Measurements from ENCODE around the gene PRKACG. TPM values are rescaled to one million over a fixed set of nuclear protein-coding genes. Genes with fewer than 3 reads are reported as not detected.

Gene PRKACG
- total and polyA plus RNA-seq, 2 of the 8 experiments (the other 6 are each of a cell fraction or from before 2014, with no cell fraction given) = not detected

DNA sequence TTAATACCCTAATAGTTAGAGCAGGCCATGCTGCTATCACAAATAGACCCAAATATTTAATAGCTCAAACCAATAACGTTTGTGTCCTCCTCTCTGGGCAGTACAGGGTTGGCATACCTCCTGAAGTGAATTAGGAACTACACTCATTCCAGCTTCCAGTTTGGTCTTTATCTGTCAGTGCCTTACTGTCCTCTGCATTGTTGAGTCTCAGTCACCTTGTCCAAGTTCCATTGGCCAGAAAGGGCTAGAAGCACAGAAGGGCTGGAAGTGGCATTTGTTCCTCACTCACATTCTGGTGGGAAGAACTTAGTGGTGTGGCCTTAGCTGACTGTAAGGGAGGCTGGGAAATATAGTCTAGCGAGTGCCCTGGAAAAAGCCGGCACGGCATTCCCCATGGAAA, 32.8 kb upstream of the PRKACG start (continued):
- TF ChIP-seq CTBP2 (IDR thresholded peaks at IDR 0.05; ENCODE audit: borderline replicate concordance, insufficient read depth, insufficient read length, low read length) (no peak), SP1 (IDR thresholded peaks at IDR 0.05; ENCODE audit: low read depth, low read length) (no peak), RBBP5 (IDR thresholded peaks at IDR 0.05; ENCODE audit: borderline replicate concordance, low read depth, low read length) (no peak), SIRT6 (IDR thresholded peaks at IDR 0.05; ENCODE audit: low read length) (no peak), CBX5 (IDR thresholded peaks at IDR 0.05; ENCODE audit: low read depth, low read length) (no peak), YY1 (IDR thresholded peaks at IDR 0.05; ENCODE audit: low read depth, low read length) (no peak), BRCA1 (IDR thresholded peaks at IDR 0.05; ENCODE audit: low read depth, low read length) (no peak), POLR2AphosphoS5 (IDR thresholded peaks at IDR 0.05; ENCODE audit: low read depth, low read length) (no peak), RNF2 (IDR thresholded peaks at IDR 0.05; ENCODE audit: borderline replicate concordance, low read depth, low read length, missing control alignments, poor library complexity, severe bottlenecking) (no peak), ASH2L (IDR thresholded peaks at IDR 0.05; ENCODE audit: low read length) (no peak)

All from H1 (cell line).